ENCODE data around the gene BACE2. TPM values are rescaled to one million over a fixed set of nuclear protein-coding genes. Genes with fewer than 3 reads are reported as not detected.

Gene BACE2
- total and polyA plus RNA-seq, 2 of the 13 experiments (the other 11 are each of a cell fraction or from before 2014, with no cell fraction given), result 0.07 to 0.11 TPM

DNA sequence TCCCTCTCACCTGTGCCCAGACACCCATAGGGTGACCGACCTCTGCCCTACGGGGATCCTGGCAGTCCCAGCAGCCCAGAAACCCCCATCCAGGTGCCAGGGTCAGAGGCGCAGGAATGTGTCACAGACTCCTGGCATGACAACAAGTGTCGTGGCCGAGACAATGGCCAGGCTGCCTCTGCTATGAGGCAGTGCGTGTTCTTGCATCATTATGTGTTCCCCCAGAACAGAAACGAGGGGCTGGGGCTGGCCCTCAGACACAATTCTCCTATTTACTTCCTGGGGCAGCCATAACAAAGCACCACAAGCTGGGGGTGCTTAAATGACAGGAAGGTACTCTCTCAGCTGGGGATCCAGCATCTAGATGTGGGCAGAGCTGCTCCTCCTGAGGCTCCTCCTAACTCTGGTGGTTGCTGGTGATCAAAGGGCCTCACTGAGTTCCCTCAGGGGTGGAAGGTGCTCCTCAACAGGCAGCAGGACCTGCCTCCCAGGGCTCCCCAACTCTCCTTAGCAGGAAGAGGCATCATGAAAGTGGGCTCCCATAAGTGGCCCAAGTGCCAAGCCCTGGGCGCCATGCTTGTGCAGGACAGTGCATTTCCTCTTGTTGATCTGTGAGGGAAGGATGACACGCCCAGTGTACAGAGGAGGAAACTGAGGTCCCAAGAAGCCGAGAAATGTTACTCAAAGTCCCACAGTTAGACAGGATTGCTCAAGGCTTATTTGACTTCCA lies 24.2 kb upstream of the BACE2 start:
- Histone ChIP-seq H4K20me1 (ENCODE audit: insufficient read depth, low read length) (no peaks in the 10 kb centered on the region), H3K79me2 (ENCODE audit: insufficient read depth, low read length) (no peaks in the 10 kb centered on the region), H3K9ac (ENCODE audit: insufficient read depth, low read depth, low read length) (no peak overlapping the region), H3K4me3 (replicated peaks in 1 of 3; ENCODE audit: insufficient read depth in 1 of 3, low read depth in 2 of 3, low read length in 3 of 3) (no peak overlapping the region), H3K27me3 (ENCODE audit: control insufficient read depth in 1 of 2, insufficient read depth in 2 of 2, low read length in 2 of 2) (peaks cover 5 to 31% of the 10 kb centered on the region in 2 experiments; a peak in 2 of 5 replicates), H3K27ac (ENCODE audit: extremely low read length, insufficient read depth, low read length) (no peak overlapping the region), H3K4me2 (ENCODE audit: low read depth, low read length) (no peak overlapping the region), H3K36me3 (replicated peaks in 1 of 2; ENCODE audit: control insufficient read depth in 1 of 2, insufficient read depth in 2 of 2, low read length in 2 of 2) (no peaks in the 10 kb centered on the region), H2AFZ (ENCODE audit: low read length) (no peak overlapping the region), H3K9me3 (ENCODE audit: low read length) (no peaks in the 10 kb centered on the region), H3K4me1 (ENCODE audit: insufficient read depth, low read length) (no peaks in the 10 kb centered on the region)
- in situ Hi-C loops (cut with HindIII; ENCODE audit: extremely low pct_ligation_motif_present, low pct_unique_long_range_greater_than_20kb), result no loop called here
- FAIRE-seq, result no peak
- no TSS peak for BruUV-seq (replicated peaks)
- TF ChIP-seq AHR (CRISPR knock-in tag; IDR thresholded peaks at IDR 0.05), result no peak
- no peak for TF ChIP-seq ZNF136 (CRISPR knock-in tag; IDR thresholded peaks at IDR 0.05; ENCODE audit: low read depth)
- TF ChIP-seq, protein P1, sequence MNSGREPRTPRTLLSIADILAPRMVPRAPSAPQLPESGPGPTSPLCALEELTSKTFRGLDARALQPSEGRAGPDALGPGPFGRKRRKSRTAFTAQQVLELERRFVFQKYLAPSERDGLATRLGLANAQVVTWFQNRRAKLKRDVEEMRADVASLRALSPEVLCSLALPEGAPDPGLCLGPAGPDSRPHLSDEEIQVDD (CRISPR knock-in tag; IDR thresholded peaks at IDR 0.05; ENCODE audit: borderline replicate concordance), result no peak
- no peak for TF ChIP-seq ZNF674 (CRISPR knock-in tag; IDR thresholded peaks at IDR 0.05; ENCODE audit: low read depth)
- TF ChIP-seq, protein P2, sequence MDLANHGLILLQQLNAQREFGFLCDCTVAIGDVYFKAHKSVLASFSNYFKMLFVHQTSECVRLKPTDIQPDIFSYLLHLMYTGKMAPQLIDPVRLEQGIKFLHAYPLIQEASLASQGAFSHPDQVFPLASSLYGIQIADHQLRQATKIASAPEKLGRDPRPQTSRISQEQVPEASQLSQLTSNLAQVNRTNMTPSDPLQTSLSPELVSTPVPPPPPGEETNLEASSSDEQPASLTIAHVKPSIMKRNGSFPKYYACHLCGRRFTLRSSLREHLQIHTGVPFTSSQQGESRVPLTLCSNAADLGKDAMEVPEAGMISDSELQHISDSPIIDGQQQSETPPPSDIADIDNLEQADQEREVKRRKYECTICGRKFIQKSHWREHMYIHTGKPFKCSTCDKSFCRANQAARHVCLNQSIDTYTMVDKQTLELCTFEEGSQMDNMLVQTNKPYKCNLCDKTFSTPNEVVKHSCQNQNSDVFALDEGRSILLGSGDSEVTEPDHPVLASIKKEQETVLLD (CRISPR knock-in tag; IDR thresholded peaks at IDR 0.05; ENCODE audit: low read depth), result no peak
- no peak for TF ChIP-seq NRL (CRISPR knock-in tag; IDR thresholded peaks at IDR 0.05; ENCODE audit: borderline replicate concordance)
- TF ChIP-seq SMC3 (IDR thresholded peaks at IDR 0.05; ENCODE audit: low read length), result no peak
- no peak for TF ChIP-seq TP53 (CRISPR knock-in tag; conservative IDR thresholded peaks at IDR 0.05)
- TF ChIP-seq, protein P3, sequence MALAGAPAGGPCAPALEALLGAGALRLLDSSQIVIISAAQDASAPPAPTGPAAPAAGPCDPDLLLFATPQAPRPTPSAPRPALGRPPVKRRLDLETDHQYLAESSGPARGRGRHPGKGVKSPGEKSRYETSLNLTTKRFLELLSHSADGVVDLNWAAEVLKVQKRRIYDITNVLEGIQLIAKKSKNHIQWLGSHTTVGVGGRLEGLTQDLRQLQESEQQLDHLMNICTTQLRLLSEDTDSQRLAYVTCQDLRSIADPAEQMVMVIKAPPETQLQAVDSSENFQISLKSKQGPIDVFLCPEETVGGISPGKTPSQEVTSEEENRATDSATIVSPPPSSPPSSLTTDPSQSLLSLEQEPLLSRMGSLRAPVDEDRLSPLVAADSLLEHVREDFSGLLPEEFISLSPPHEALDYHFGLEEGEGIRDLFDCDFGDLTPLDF (CRISPR knock-in tag; IDR thresholded peaks at IDR 0.05), result no peak
- no peak for TF ChIP-seq KMT2A (CRISPR knock-in tag; IDR thresholded peaks at IDR 0.05)
- TF ChIP-seq, protein P4, sequence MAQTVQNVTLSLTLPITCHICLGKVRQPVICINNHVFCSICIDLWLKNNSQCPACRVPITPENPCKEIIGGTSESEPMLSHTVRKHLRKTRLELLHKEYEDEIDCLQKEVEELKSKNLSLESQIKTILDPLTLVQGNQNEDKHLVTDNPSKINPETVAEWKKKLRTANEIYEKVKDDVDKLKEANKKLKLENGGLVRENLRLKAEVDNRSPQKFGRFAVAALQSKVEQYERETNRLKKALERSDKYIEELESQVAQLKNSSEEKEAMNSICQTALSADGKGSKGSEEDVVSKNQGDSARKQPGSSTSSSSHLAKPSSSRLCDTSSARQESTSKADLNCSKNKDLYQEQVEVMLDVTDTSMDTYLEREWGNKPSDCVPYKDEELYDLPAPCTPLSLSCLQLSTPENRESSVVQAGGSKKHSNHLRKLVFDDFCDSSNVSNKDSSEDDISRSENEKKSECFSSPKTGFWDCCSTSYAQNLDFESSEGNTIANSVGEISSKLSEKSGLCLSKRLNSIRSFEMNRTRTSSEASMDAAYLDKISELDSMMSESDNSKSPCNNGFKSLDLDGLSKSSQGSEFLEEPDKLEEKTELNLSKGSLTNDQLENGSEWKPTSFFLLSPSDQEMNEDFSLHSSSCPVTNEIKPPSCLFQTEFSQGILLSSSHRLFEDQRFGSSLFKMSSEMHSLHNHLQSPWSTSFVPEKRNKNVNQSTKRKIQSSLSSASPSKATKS (CRISPR knock-in tag; IDR thresholded peaks at IDR 0.05), result no peak
- no peak for TF ChIP-seq KLF16 (CRISPR knock-in tag; IDR thresholded peaks at IDR 0.05)
- no peak for ATAC-seq
- DNase-seq (ENCODE audit: low spot score), result no peak
- POLR2A ChIA-PET, result no interaction called here
- intact Hi-C loops (cut with micrococcal nuclease; ENCODE audit: unreplicated experiment), result no loop called here
- WGBS (ENCODE audit: low lambda C conversion rate), result 14% methylated on average over 4 of the region's 10 CpGs
- CTCF ChIA-PET (ENCODE audit: low intra/inter-chr PET ratio, low total read pairs), result no interaction called here
